C4-2B (cell line): ENCODE measurements around the gene M6PR.

Source experiments
- CTCF ChIP-seq: fragments of 450-650 bp; conservative IDR thresholded peaks from 2 replicates; pipeline ENCODE4 v1.5.1; 2017; ENCODE audit warnings: mild to moderate bottlenecking
- ZFX ChIP-seq: fragments of 450-650 bp; IDR thresholded peaks from 2 replicates; pipeline ENCODE4 v1.6.1; 2017

- no peak for TF ChIP-seq CTCF
- TF ChIP-seq ZFX, result no peak
Measured at GRCh38 chr12:8991371-8992345, 42.2 kb upstream of the M6PR start.
